GM19324 (cell line): ENCODE results near the gene SRPK2.
"Not testable (repeated sequence)": the region's sequence is repeated elsewhere in the genome, so short reads cannot be mapped to it uniquely, and the experiment has no call there.

ENCODE experiments used
- ATAC-seq: cut with Tn5 transposase; IDR thresholded peaks from one replicate; pipeline ENCODE4 v1.9.1; 2021; ENCODE audit warnings: mild to moderate bottlenecking, moderate library complexity; ENCODE audit not compliant: unreplicated experiment, low FRiP score

SRPK2 gene

GRCh38 chr7:105388356-105389087 lies at the start of gene SRPK2:
Gene SRPK2, minus strand, starts transcription at chr7:105388921.
- peak; percentile 72 for ATAC-seq

- ATAC-seq, result no peak
Measured at GRCh38 chr7:105438254-105438653, 49.5 kb upstream of the SRPK2 start.

GRCh38 chr7:105437356-105437755 lies 48.6 kb upstream of the SRPK2 start:
- ATAC-seq, result not testable (repeated sequence)

GRCh38 chr7:105429746-105430612 lies 41.3 kb upstream of the SRPK2 start:
- ATAC-seq, result peak; percentile 54

GRCh38 chr7:105426606-105427146 lies 38.0 kb upstream of the SRPK2 start:
- ATAC-seq, result no peak

GRCh38 chr7:105423987-105424386 lies 35.3 kb upstream of the SRPK2 start:
- no peak for ATAC-seq

GRCh38 chr7:105413887-105414437 lies 25.2 kb upstream of the SRPK2 start:
- no peak for ATAC-seq

- ATAC-seq, result not testable (repeated sequence)
Measured at GRCh38 chr7:105410774-105411173, 22.1 kb upstream of the SRPK2 start.

- not testable (repeated sequence) for ATAC-seq
Measured at GRCh38 chr7:105409775-105410174, 21.1 kb upstream of the SRPK2 start.

GRCh38 chr7:105408791-105409410 lies 20.2 kb upstream of the SRPK2 start:
- no peak for ATAC-seq

GRCh38 chr7:105403128-105403527 lies 14.4 kb upstream of the SRPK2 start:
- no peak for ATAC-seq

- no peak for ATAC-seq
Measured at GRCh38 chr7:105402221-105403095, 13.7 kb upstream of the SRPK2 start.

- ATAC-seq, result no peak
Measured at GRCh38 chr7:105399043-105399725, 10.5 kb upstream of the SRPK2 start.

- ATAC-seq, result no peak
Measured at GRCh38 chr7:105396566-105396965, 7.8 kb upstream of the SRPK2 start.

- no peak for ATAC-seq
Measured at GRCh38 chr7:105391429-105391828, 2.7 kb upstream of the SRPK2 start.

GRCh38 chr7:105389889-105390288 lies 1.2 kb upstream of the SRPK2 start:
- no peak for ATAC-seq

- ATAC-seq, result peak; percentile 42
Measured at GRCh38 chr7:105389088-105389650, 448 bp upstream of the SRPK2 start.

- ATAC-seq, result peak; percentile 40
Measured at GRCh38 chr7:105387508-105388355, 989 bp downstream of the SRPK2 start.
